HepG2 (cell line): Measurements from ENCODE around the gene STARD13. TPM values are rescaled to one million over a fixed set of nuclear protein-coding genes. Genes with fewer than 3 reads are reported as not detected.

Experiments used
- AKAP8 ChIP-seq: sonication (generic); formaldehyde crosslinking; IDR thresholded peaks from 2 replicates; pipeline ENCODE4 v1.5.1; 2020; ENCODE audit warnings: mild to moderate bottlenecking, missing genetic modification reagents
- CAMTA2 ChIP-seq: sonication (generic); formaldehyde crosslinking; IDR thresholded peaks from 2 replicates; pipeline ENCODE4 v1.4.0; 2020; ENCODE audit warnings: mild to moderate bottlenecking, missing genetic modification reagents, borderline replicate concordance
- EEA1 ChIP-seq: sonication (generic); formaldehyde crosslinking; IDR thresholded peaks from 2 replicates; pipeline ENCODE4 v1.5.1; 2020; ENCODE audit warnings: mild to moderate bottlenecking, missing genetic modification reagents, borderline replicate concordance
- FOXA1 ChIP-seq, 2 experiments: fragments of 450-650 bp in 1 of 2; sonication (generic) in 1 of 2; formaldehyde crosslinking in 1 of 2; IDR thresholded peaks; 2 replicates each; pipeline versions ENCODE4 v1.4.0 to v1.6.1; 2016 to 2020; ENCODE audit warnings: missing genetic modification reagents in 1 of 2
- NCOR1 ChIP-seq: fragments of 200-600 bp; sonication (generic); IDR thresholded peaks from 2 replicates; pipeline ENCODE4 v1.7.0; 2017; ENCODE audit warnings: antibody characterized with exemption, low read length, borderline replicate concordance
- PHF5A ChIP-seq: IDR thresholded peaks from one replicate; pipeline ENCODE4 v1.6.1; 2018; ENCODE audit warnings: low read depth, missing genetic modification reagents; ENCODE audit not compliant: unreplicated experiment
- POLR2AphosphoS5 ChIP-seq: IDR thresholded peaks from 2 replicates; pipeline ENCODE4 v1.6.1; 2012; ENCODE audit warnings: low read depth, low read length
- RBFOX2 ChIP-seq: fragments of 200-400 bp; formaldehyde crosslinking; IDR thresholded peaks from 2 replicates; pipeline ENCODE4 v1.6.1; 2017; ENCODE audit warnings: low read depth, mild to moderate bottlenecking, low read length
- STAG1 ChIP-seq: sonication (generic); formaldehyde crosslinking; IDR thresholded peaks from 2 replicates; pipeline ENCODE4 v1.4.0; 2020; ENCODE audit warnings: missing genetic modification reagents
- TBX2 ChIP-seq: sonication (generic); formaldehyde crosslinking; IDR thresholded peaks from 2 replicates; pipeline ENCODE4 v1.5.0; 2020; ENCODE audit warnings: missing genetic modification reagents, mild to moderate bottlenecking, borderline replicate concordance
- TOE1 ChIP-seq: sonication (generic); formaldehyde crosslinking; IDR thresholded peaks from 2 replicates; pipeline ENCODE4 v1.4.0; 2020; ENCODE audit warnings: mild to moderate bottlenecking, missing genetic modification reagents
- TP53 ChIP-seq: sonication (generic); formaldehyde crosslinking; conservative IDR thresholded peaks from 2 replicates; pipeline ENCODE4 v1.4.0; 2020; ENCODE audit warnings: missing genetic modification reagents
- XBP1 ChIP-seq: sonication (generic); formaldehyde crosslinking; IDR thresholded peaks from 2 replicates; pipeline ENCODE4 v1.5.0; 2020; ENCODE audit warnings: missing genetic modification reagents
- ZMYM3 ChIP-seq: sonication (generic); formaldehyde crosslinking; IDR thresholded peaks from 2 replicates; pipeline ENCODE4 v1.5.1; 2020; ENCODE audit warnings: mild to moderate bottlenecking, missing genetic modification reagents
- ZNF296 ChIP-seq: sonication (generic); formaldehyde crosslinking; conservative IDR thresholded peaks from 2 replicates; pipeline ENCODE4 v1.5.0; 2020; ENCODE audit warnings: mild to moderate bottlenecking, missing genetic modification reagents
- ZNF441 ChIP-seq: sonication (generic); formaldehyde crosslinking; IDR thresholded peaks from 2 replicates; pipeline ENCODE4 v1.7.0; 2021; ENCODE audit warnings: missing genetic modification reagents, borderline replicate concordance
- polyA plus RNA-seq, 8 experiments: library from polyadenylated mRNA; depleted of rRNA in 3 of 8; stranded (reverse) in 7 of 8; unstranded in 1 of 8; fragments of >200 nt; fragmentation: Illumina TruSeq in 4 of 8; extraction: Trizol in 4 of 8; gene quantifications; 2 replicates each; pipeline versions ENCODE4 v1.2.1 to v1.2.3, GENCODE V29; 2011 to 2016; ENCODE audit warnings: low read depth in 4 of 8, missing spikeins in 1 of 8, mixed read lengths in 1 of 8; ENCODE audit not compliant: insufficient read depth in 1 of 8
- total RNA-seq, 5 experiments: library from RNA; depleted of rRNA; stranded (reverse); fragments of >200 nt; fragmentation: Illumina TruSeq; extraction: Trizol; gene quantifications; 2 replicates each; pipeline ENCODE4 v1.2.3, GENCODE V29; 2016; ENCODE audit warnings: low read depth in 1 of 5
- TF ChIP-seq, protein P1 (sequence below): sonication (generic); formaldehyde crosslinking; IDR thresholded peaks from 2 replicates; pipeline ENCODE4 v1.4.0; 2020; ENCODE audit warnings: missing genetic modification reagents
- TF ChIP-seq, protein P2 (sequence below): sonication (generic); formaldehyde crosslinking; IDR thresholded peaks from 2 replicates; pipeline ENCODE4 v1.4.0; 2020; ENCODE audit warnings: missing genetic modification reagents
- TF ChIP-seq, protein P3 (sequence below): sonication (generic); formaldehyde crosslinking; conservative IDR thresholded peaks from 2 replicates; pipeline ENCODE4 v1.8.0; 2022; ENCODE audit warnings: low read depth, missing genetic modification reagents
- TF ChIP-seq, protein P4 (sequence below): IDR thresholded peaks from 2 replicates; pipeline ENCODE4 v1.6.1; 2012; ENCODE audit warnings: low read depth, low read length, improper control_type of control experiment
- TF ChIP-seq, protein P5 (sequence below): sonication (generic); formaldehyde crosslinking; IDR thresholded peaks from 2 replicates; pipeline ENCODE4 v1.4.0; 2020; ENCODE audit warnings: mild to moderate bottlenecking, low read depth, missing genetic modification reagents

STARD13 gene
- total and polyA plus RNA-seq, 2 of the 13 experiments (the other 11 are each of a cell fraction or from before 2014, with no cell fraction given) = 12.8 to 14.3 TPM

DNA sequence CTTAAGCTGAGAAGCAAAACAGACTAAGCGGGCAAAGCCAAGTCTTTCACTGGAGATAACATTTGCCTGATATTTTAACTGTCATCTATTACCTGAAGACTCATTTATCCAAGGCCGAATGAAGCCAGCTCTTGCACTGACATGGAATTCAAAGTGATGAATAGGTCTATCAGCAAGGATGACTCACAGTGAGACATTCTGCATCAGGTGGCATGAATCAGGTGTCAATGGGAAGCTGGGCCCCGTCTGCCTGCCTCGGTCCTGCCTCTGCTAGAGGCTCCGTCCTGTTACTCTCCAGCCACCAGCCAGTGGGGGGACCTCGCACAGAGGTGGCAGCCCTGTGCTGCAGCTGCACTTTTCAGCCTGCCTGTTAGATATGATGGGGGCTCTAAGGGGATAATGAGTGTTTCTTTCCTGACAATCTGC, 23.5 kb downstream of the STARD13 start (continued):
- TF ChIP-seq, protein P1, sequence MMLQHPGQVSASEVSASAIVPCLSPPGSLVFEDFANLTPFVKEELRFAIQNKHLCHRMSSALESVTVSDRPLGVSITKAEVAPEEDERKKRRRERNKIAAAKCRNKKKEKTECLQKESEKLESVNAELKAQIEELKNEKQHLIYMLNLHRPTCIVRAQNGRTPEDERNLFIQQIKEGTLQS (CRISPR knock-in tag) = peak; percentile 77
- TF ChIP-seq FOXA1 (IDR thresholded peaks at IDR 0.05) (no peak), FOXA1 (CRISPR knock-in tag; IDR thresholded peaks at IDR 0.05) (0 out of 2 replicates have a peak, but pooled peaks have one; percentile 17), NCOR1 (no peak), AKAP8 (no peak), PHF5A (CRISPR knock-in tag) (no peak), EEA1 (CRISPR knock-in tag) (no peak), ZNF296 (CRISPR knock-in tag) (no peak), TP53 (CRISPR knock-in tag) (no peak), TBX2 (CRISPR knock-in tag) (0 out of 2 replicates have a peak, but pooled peaks have one; percentile 62), TOE1 (CRISPR knock-in tag) (no peak), RBFOX2 (peak; percentile 69), POLR2AphosphoS5 (peak; percentile 13; the same call in 1 of the 2 replicates), ZMYM3 (0 out of 2 replicates have a peak, but pooled peaks have one; percentile 25), ZNF441 (no peak), CAMTA2 (CRISPR knock-in tag) (no peak), STAG1 (peak; percentile 49), XBP1 (no peak)
- TF ChIP-seq, protein P2, sequence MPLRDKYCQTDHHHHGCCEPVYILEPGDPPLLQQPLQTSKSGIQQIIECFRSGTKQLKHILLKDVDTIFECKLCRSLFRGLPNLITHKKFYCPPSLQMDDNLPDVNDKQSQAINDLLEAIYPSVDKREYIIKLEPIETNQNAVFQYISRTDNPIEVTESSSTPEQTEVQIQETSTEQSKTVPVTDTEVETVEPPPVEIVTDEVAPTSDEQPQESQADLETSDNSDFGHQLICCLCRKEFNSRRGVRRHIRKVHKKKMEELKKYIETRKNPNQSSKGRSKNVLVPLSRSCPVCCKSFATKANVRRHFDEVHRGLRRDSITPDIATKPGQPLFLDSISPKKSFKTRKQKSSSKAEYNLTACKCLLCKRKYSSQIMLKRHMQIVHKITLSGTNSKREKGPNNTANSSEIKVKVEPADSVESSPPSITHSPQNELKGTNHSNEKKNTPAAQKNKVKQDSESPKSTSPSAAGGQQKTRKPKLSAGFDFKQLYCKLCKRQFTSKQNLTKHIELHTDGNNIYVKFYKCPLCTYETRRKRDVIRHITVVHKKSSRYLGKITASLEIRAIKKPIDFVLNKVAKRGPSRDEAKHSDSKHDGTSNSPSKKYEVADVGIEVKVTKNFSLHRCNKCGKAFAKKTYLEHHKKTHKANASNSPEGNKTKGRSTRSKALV (CRISPR knock-in tag) = no peak
- TF ChIP-seq, protein P3, sequence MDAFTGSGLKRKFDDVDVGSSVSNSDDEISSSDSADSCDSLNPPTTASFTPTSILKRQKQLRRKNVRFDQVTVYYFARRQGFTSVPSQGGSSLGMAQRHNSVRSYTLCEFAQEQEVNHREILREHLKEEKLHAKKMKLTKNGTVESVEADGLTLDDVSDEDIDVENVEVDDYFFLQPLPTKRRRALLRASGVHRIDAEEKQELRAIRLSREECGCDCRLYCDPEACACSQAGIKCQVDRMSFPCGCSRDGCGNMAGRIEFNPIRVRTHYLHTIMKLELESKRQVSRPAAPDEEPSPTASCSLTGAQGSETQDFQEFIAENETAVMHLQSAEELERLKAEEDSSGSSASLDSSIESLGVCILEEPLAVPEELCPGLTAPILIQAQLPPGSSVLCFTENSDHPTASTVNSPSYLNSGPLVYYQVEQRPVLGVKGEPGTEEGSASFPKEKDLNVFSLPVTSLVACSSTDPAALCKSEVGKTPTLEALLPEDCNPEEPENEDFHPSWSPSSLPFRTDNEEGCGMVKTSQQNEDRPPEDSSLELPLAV (CRISPR knock-in tag) = no peak
- TF ChIP-seq, protein P4, sequence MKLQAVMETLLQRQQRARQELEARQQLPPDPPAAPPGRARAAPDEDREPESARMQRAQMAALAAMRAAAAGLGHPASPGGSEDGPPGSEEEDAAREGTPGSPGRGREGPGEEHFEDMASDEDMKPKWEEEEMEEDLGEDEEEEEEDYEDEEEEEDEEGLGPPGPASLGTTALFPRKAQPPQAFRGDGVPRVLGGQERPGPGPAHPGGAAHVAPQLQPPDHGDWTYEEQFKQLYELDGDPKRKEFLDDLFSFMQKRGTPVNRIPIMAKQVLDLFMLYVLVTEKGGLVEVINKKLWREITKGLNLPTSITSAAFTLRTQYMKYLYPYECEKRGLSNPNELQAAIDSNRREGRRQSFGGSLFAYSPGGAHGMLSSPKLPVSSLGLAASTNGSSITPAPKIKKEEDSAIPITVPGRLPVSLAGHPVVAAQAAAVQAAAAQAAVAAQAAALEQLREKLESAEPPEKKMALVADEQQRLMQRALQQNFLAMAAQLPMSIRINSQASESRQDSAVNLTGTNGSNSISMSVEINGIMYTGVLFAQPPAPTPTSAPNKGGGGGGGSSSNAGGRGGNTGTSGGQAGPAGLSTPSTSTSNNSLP = peak; percentile 67; the same call in 1 of the 2 replicates
- TF ChIP-seq, protein P5, sequence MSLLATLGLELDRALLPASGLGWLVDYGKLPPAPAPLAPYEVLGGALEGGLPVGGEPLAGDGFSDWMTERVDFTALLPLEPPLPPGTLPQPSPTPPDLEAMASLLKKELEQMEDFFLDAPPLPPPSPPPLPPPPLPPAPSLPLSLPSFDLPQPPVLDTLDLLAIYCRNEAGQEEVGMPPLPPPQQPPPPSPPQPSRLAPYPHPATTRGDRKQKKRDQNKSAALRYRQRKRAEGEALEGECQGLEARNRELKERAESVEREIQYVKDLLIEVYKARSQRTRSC = no peak
